ENCODE data around the gene LAMA5.

LAMA5 gene

GRCh38 chr20:62386383-62387218, 19.5 kb upstream of the LAMA5 start, which contains the start of gene RPS21:
Gene RPS21, plus strand, starts transcription at chr20:62387103. Its CDS starts 236 bp downstream, at chr20:62387339.
- Histone ChIP-seq H3K79me2 (ENCODE audit: low read length) (peaks cover 57% of the 10 kb centered on the region), H3K36me3 (replicated peaks; ENCODE audit: insufficient read depth, low read length) (peaks cover 17% of the 10 kb centered on the region), H3K9ac (ENCODE audit: low read length) (peak within 1 kb of the TSS; percentile 99), H4K20me1 (ENCODE audit: insufficient read depth, low read length) (no peaks in the 10 kb centered on the region), H3K4me1 (ENCODE audit: low read length) (peaks cover 16% of the 10 kb centered on the region), H3K4me3 (ENCODE audit: low read length) (peak within 1 kb of the TSS; percentile 100), H3K9me2 (replicated peaks; ENCODE audit: insufficient read depth, low read length) (no peaks in the 10 kb centered on the region), H3K4me2 (ENCODE audit: low read depth, low read length) (peak within 1 kb of the TSS; percentile 98), H3F3A (ENCODE audit: insufficient read depth, low read length) (peaks cover 34% of the 10 kb centered on the region), H2AFZ (ENCODE audit: low read length) (peak within 1 kb of the TSS; percentile 54; the same call in 1 of the 2 replicates), H3K9me3 (replicated peaks; ENCODE audit: insufficient read depth, low read length) (no peaks in the 10 kb centered on the region), H3K27ac (ENCODE audit: low read length) (peak within 1 kb of the TSS; percentile 86), H3K27me3 (replicated peaks; ENCODE audit: insufficient read depth, low read length) (no peaks in the 10 kb centered on the region)
- DNase-seq = peak; percentile 95
- no peak for TF ChIP-seq EZH2 (optimal IDR thresholded peaks at IDR 0.05; ENCODE audit: low read depth, low read length)
- TF ChIP-seq EZH2phosphoT487 (IDR thresholded peaks at IDR 0.05; ENCODE audit: low read length) = no peak
- TF ChIP-seq, protein P1, sequence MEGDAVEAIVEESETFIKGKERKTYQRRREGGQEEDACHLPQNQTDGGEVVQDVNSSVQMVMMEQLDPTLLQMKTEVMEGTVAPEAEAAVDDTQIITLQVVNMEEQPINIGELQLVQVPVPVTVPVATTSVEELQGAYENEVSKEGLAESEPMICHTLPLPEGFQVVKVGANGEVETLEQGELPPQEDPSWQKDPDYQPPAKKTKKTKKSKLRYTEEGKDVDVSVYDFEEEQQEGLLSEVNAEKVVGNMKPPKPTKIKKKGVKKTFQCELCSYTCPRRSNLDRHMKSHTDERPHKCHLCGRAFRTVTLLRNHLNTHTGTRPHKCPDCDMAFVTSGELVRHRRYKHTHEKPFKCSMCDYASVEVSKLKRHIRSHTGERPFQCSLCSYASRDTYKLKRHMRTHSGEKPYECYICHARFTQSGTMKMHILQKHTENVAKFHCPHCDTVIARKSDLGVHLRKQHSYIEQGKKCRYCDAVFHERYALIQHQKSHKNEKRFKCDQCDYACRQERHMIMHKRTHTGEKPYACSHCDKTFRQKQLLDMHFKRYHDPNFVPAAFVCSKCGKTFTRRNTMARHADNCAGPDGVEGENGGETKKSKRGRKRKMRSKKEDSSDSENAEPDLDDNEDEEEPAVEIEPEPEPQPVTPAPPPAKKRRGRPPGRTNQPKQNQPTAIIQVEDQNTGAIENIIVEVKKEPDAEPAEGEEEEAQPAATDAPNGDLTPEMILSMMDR (IDR thresholded peaks at IDR 0.05; ENCODE audit: low read length) = no peak

GRCh38 chr20:62382306-62383198, 15.4 kb upstream of the LAMA5 start:
- H3K9me3 ChIP-seq (replicated peaks; ENCODE audit: insufficient read depth, low read length) = no peaks in the 10 kb centered on the region
- no peak overlapping the region for H3K4me2 ChIP-seq (ENCODE audit: low read depth, low read length)
- no peak overlapping the region for H3K27ac ChIP-seq (ENCODE audit: low read length)
- H4K20me1 ChIP-seq (ENCODE audit: insufficient read depth, low read length) = no peaks in the 10 kb centered on the region
- H3K36me3 ChIP-seq (replicated peaks; ENCODE audit: insufficient read depth, low read length) = no peaks in the 10 kb centered on the region
- H3F3A ChIP-seq (ENCODE audit: insufficient read depth, low read length) = peaks cover 9% of the 10 kb centered on the region; the same call in 1 of the 2 replicates
- peaks cover 35% of the 10 kb centered on the region for H3K79me2 ChIP-seq (ENCODE audit: low read length)
- 0 out of 2 replicates have a peak, but pooled peaks cover 3% of the 10 kb centered on the region for H3K4me1 ChIP-seq (ENCODE audit: low read length)
- no peaks in the 10 kb centered on the region for H3K27me3 ChIP-seq (replicated peaks; ENCODE audit: insufficient read depth, low read length)
- no peak overlapping the region for H3K4me3 ChIP-seq (ENCODE audit: low read length)
- H2AFZ ChIP-seq (ENCODE audit: low read length) = no peak overlapping the region
- no peak overlapping the region for H3K9ac ChIP-seq (ENCODE audit: low read length)
- DNase-seq = peak; percentile 81
- TF ChIP-seq, protein P1 (IDR thresholded peaks at IDR 0.05; ENCODE audit: low read length) = peak; percentile 95
- no peak for TF ChIP-seq EZH2 (optimal IDR thresholded peaks at IDR 0.05; ENCODE audit: low read depth, low read length)
- H3K9me2 ChIP-seq (replicated peaks; ENCODE audit: insufficient read depth, low read length) = no peaks in the 10 kb centered on the region

DNA sequence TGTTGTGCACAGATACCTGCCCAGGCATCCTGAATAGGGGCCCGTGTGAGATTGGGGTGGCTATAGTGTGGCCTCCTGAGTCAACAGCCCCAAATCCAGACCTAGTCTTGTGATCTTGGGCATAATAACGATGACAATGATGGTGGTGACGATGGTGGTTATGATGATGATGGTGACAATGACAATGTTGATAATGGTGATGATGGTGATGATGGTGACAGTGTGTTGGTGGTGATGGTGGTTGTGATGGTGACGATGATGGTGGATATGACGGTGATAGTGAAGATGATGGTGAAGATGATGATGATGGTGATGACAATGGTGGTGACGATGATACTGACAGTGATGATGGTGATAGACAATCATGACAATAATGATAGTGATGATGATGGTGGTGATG, 14.7 kb upstream of the LAMA5 start:
- Histone ChIP-seq H3K9me3 (replicated peaks; ENCODE audit: insufficient read depth, low read length) (no peaks in the 10 kb centered on the region), H3K9ac (ENCODE audit: low read length) (no peak overlapping the region), H3K36me3 (replicated peaks; ENCODE audit: insufficient read depth, low read length) (no peaks in the 10 kb centered on the region), H4K20me1 (ENCODE audit: insufficient read depth, low read length) (no peaks in the 10 kb centered on the region), H3K4me3 (ENCODE audit: low read length) (no peak overlapping the region), H3K27ac (ENCODE audit: low read length) (no peak overlapping the region), H3K9me2 (replicated peaks; ENCODE audit: insufficient read depth, low read length) (no peaks in the 10 kb centered on the region), H3K79me2 (ENCODE audit: low read length) (peaks cover 28% of the 10 kb centered on the region), H3K27me3 (replicated peaks; ENCODE audit: insufficient read depth, low read length) (no peaks in the 10 kb centered on the region), H2AFZ (ENCODE audit: low read length) (no peak overlapping the region), H3K4me2 (ENCODE audit: low read depth, low read length) (no peak overlapping the region), H3K4me1 (ENCODE audit: low read length) (0 out of 2 replicates have a peak, but pooled peaks cover 3% of the 10 kb centered on the region), H3F3A (ENCODE audit: insufficient read depth, low read length) (peaks cover 6% of the 10 kb centered on the region; the same call in 1 of the 2 replicates)
- TF ChIP-seq, protein P1 (IDR thresholded peaks at IDR 0.05; ENCODE audit: low read length) = no peak
- TF ChIP-seq EZH2phosphoT487 (IDR thresholded peaks at IDR 0.05; ENCODE audit: low read length) = no peak
- DNase-seq = no peak

All from MM.1S (cell line).